Activated CD4-positive, alpha-beta T cell treated with anti-CD3 and anti-CD28 coated beads for 4 hours (primary cell): ENCODE measurements around the gene INPP4B.
A peak's percentile ranks its signal among the peaks of the same experiment; 100 is the strongest.
"Not testable (repeated sequence)": the region's sequence is repeated elsewhere in the genome, so short reads cannot be mapped to it uniquely, and the experiment has no call there.

ENCODE experiments used
- DNase-seq, 2 donors: peaks; one replicate each; pipeline ENCODE4 v3.0.0-alpha.2; 2020

INPP4B gene

DNA sequence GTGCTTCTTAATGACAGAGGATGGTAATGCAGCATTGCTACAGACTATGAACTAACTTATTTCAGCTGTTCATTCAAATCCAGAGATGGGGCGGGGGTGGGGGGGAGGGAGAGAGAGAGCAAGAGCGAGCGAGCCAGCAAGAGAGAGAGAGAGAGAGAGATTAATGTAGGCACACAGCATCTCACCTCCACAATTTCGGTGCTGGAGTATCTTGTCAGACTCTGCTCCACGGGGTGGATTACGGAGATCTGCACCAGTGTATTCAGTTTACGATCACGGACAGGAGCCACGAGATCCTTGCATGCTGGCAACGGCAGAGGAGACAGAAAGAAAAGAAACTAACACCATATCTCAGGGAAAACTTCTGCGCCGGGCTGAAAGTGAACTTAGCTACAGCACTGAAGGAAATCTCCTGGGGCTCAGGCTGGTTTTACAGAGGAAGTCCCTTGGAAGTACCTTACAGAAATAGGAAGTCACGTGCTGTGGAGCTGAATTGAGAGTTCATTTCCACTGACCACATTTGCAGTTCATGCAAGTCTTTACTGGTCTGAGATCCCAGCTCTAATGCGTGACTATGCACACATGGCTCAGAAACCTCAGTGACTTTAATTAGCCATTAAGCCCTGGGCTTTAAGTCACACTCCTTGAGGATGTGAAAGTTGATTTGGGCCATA, 440.9 kb downstream of the INPP4B start:
- DNase-seq = peak; percentile 37 to 48

DNA sequence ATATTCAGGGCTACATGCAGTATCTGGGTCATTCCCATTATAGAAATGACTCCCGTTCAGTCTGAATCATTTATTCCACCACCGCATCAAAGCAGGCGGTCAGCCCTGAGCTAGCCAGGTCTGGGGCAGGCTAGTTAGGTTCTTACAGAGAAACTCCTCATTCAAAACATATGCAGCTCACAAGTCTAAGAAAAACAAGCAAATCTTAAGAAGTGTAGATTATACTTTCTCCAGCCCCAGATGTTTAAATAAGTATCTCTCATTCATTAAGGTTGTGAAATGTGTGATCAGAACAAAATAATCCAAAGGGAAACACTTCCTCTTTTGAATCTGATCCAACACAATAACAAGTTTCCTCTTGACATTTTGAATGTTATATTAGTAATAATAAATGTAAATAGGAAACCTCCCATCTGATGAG, 441.9 kb downstream of the INPP4B start:
- DNase-seq = peak; percentile 42 to 43

DNA sequence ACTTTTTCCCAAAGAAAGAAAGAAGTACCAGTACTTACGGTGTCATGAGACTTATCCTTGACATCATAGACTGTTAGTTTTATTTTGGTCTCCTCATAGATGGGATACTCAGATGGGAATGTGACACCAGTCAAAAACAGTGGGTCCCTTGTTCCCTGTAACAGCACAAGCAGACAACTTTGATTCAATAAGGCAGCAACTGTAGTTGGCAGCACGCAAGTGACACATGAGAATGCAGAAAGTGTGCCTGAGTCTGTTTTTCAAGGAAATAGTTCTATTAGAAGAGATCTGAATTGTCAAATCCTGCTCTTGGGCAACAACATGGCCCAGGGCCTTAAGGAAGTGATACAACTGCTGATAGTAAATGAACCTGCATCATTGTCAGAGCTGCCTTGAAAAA, 443.2 kb downstream of the INPP4B start:
- DNase-seq = peak; percentile 13 to 21

DNA sequence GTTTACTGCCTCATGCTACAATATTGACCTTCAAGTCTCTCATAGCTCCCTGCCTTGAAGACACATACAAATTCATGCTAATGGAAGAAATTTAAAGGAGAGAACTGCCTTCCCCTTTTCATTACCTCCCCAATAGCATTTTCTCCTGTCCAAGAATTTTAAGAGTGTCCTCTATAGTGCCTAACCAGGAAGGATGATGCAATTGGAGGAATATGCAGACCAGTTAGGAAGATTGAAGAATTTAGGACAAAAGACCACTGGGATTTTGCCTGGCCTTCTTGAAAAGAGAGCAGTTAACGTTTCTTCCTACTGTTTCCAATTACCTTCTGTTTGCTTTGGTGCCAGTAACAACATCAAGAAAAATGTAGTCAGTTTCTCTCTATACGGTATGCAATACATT, 443.9 kb downstream of the INPP4B start:
- DNase-seq = no peak

DNA sequence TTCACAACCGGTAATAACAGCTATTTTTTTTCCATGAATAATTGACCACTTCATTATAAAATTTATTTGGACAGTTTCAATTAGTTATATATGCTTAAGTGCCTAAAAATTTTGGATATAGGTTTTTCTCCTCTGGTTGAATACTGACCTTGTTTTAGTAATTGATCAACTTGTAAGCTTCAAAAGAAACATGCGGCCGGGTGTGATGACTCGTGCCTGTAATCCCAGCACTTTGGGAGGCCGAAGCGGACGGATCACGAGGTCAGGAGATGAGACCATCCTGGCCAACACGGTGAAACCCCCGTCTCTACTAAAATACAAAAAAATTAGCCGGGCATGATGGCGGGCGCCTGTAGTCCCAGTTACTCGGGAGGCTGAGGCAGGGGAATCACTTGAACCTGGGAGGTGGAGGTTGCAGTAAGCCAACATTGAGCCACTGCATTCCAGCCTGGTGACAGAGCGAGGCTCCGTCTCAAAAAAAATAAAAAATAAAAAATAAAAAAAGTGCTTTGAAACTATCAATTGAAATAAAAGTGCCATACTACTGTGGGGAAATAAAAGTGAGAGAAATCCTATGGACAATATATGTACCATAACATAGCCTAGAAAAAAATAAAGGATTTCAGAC, 448.6 kb downstream of the INPP4B start:
- not testable (repeated sequence) for DNase-seq

DNA sequence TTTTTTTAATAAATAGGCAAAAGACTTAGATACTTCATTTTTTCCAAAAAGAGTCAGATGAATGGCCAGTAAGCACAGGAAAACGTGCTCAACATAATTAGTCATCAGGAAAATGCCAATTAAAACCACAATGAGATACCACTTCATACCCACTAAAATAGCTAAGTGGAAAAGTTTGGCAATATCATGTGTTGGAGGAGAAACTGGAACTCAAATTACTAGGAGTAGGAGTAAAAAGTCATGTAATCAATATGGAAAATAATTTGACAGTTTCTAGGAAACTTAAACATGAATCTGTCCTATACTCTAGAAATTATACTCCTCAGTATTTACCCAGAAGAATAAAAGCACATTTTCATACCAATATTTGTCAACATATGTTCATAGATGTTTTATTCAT, 449.8 kb downstream of the INPP4B start:
- DNase-seq = no peak

DNA sequence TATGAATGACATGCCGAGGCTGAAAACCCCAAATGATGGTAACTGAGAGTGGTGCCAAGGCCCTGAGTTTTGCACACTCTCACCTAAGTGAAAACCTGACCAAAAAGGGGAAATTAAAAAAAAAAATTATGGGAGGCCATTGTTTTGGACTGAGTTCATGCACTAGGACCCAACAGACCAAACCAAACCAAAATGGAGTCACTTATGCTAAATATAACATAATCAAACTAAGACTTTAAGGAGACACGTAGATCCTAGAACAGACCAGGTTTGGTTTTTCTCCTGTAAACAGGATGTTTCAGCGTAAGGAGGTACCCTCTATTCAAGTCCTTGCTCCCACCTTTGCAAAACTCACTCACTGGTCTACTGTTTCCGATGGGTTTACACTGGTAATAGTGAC, 453.0 kb downstream of the INPP4B start:
- no peak for DNase-seq

DNA sequence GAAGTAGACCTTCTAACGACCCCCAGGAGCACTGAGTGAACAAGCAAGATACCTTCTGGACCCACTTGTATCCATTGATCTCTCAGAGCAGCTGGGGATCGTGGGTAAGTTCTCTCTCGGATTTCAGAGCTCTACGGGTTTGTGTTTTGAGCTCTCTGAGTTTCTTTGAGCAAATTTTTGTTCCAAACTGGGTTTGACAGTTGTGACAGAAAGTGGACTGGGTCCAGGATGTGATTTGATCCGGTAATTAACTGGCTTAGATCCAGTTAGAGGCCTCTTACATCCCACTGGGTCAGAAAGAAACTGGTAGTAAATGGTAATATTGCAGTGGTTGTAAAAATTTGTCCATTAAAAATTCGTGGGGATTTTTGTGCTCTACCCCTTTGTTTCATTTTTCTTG, 459.2 kb downstream of the INPP4B start:
- no peak for DNase-seq

GRCh38 chr4:142386449-142386848, 459.7 kb downstream of the INPP4B start:
- DNase-seq = no peak

- DNase-seq = no peak
Measured at GRCh38 chr4:142383800-142384470, 462.2 kb downstream of the INPP4B start.

- DNase-seq = no peak
Measured at GRCh38 chr4:142383354-142383753, 462.7 kb downstream of the INPP4B start.

GRCh38 chr4:142380052-142380602, 466.0 kb downstream of the INPP4B start:
- DNase-seq = no peak

DNA sequence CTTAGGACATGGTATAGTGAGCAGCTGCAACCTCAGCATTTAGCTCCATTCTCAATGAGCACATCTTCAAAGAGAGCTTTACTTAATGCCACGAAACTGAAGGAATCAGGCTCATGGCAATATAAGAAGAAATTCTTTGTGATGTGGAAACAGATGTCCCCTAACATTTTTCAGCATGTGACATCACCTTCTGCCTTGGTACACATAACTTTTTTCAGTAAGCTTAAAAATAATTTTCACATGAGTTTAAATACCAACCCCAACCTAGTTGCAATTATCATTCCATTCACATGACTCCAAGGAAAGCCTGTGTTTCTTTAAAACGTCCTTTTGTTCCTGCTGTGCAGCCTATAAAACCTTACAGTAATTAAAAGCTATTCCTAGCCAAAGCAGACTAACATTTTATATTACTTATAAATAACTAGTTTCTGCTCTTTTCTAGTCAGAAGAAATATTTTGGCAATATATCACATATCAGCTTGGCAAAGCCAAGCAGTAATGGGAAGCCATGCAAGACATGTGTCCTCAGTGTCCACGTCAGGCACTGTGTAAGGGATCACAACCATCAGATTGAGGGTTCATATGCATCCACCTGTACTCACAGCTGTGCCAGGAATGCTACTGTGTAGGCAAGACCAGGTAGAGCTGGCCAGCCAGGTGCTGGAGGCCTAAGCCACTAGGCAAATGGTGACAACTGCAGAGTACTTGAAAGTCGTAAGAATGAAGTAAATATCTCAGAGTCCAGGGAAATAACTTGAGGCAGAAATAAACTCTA, 466.6 kb downstream of the INPP4B start:
- no peak for DNase-seq

DNA sequence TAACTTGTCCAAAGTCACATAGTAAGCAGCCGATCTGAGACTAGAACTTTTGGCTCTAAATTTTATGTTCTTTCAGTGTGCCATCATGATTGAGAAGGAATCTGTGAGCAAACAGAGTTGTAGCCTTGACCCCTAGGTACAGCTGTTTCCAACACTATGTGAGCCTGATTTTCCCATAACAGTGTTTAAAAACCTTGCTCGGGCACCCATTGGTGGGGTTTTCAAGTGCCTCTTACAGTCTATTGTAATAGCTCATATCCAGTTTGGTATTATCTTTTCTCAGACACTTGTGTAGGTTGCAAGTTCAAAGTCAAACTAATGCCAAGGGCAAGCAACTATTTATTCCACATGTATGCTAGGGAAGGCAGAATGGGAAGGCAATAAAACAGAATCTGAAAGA, 467.9 kb downstream of the INPP4B start:
- no peak for DNase-seq

- DNase-seq = no peak
Measured at GRCh38 chr4:142377342-142378091, 468.6 kb downstream of the INPP4B start.

DNA sequence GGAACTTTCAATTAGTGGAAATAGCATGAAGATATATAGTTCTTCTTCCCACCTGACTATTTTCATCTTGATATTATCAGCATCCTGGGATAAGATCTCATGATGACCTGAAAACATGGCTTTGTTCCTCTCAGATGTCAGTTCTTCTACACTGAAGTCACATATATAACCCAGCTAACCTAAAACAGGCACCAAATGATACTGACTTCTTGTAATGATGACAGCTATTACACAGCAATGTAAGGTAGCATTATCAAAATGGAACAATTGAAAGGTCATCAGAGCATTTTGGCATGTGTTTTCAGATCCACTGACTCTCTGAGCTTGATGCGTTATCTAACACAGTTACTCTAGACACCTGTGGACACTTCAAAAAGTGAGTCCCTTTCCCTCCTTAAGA, 469.9 kb downstream of the INPP4B start:
- DNase-seq = no peak

- no peak for DNase-seq
Measured at GRCh38 chr4:142373610-142374009, 472.5 kb downstream of the INPP4B start.

GRCh38 chr4:142372530-142373260, 473.4 kb downstream of the INPP4B start:
- DNase-seq = no peak

GRCh38 chr4:142369141-142369540, 477.0 kb downstream of the INPP4B start:
- DNase-seq = no peak

- DNase-seq = no peak
Measured at GRCh38 chr4:142367418-142368180, 478.5 kb downstream of the INPP4B start.

GRCh38 chr4:142366769-142367181, 479.3 kb downstream of the INPP4B start:
- no peak for DNase-seq
